ENCODE data around the gene COA5. TPM values are rescaled to one million over a fixed set of nuclear protein-coding genes. Genes with fewer than 3 reads are reported as not detected.

COA5 gene
- total RNA-seq, 1 experiment from 2014 or later, result 23.7 TPM

- POLR2A ChIA-PET (ENCODE audit: low non-redundant PET), result no interaction called here
- intact Hi-C loops (cut with micrococcal nuclease; ENCODE audit: unreplicated experiment), result no loop called here
- no peak overlapping the region for H3K27ac ChIP-seq (ENCODE audit: low read depth, low read length, poor library complexity, severe bottlenecking)
Observed at GRCh38 chr2:98637401-98638147, 29.3 kb upstream of the COA5 start.

GRCh38 chr2:98634406-98635092 is 26.2 kb upstream of the COA5 start:
- ChIA-PET CTCF (no interaction called here), POLR2A (ENCODE audit: low non-redundant PET) (interaction anchor here (0.6 kb wide), 1 partner anchor 99 kb away, joined by 3 read pairs; no protein-coding TSS in a partner anchor)
- Histone ChIP-seq H3K9me3 (ENCODE audit: low read depth, low read length, poor library complexity, severe bottlenecking) (no peaks in the 10 kb centered on the region), H3K36me3 (ENCODE audit: insufficient read depth, low read length, poor library complexity, severe bottlenecking) (no peaks in the 10 kb centered on the region), H3K4me1 (ENCODE audit: insufficient read depth, low read length, poor library complexity, severe bottlenecking) (no peaks in the 10 kb centered on the region), H3K4me3 (ENCODE audit: low read depth, low read length, poor library complexity, severe bottlenecking) (no peak overlapping the region), H3K27me3 (replicated peaks; ENCODE audit: insufficient read depth, low read depth, low read length, poor library complexity) (no peaks in the 10 kb centered on the region), H3K27ac (ENCODE audit: low read depth, low read length, poor library complexity, severe bottlenecking) (no peak overlapping the region)
- DNase-seq (ENCODE audit: low spot score), result peak; percentile 11
- intact Hi-C loops (cut with micrococcal nuclease; ENCODE audit: unreplicated experiment), result no loop called here
- BruUV-seq (replicated peaks), result no TSS peak
- TF ChIP-seq, protein P1, sequence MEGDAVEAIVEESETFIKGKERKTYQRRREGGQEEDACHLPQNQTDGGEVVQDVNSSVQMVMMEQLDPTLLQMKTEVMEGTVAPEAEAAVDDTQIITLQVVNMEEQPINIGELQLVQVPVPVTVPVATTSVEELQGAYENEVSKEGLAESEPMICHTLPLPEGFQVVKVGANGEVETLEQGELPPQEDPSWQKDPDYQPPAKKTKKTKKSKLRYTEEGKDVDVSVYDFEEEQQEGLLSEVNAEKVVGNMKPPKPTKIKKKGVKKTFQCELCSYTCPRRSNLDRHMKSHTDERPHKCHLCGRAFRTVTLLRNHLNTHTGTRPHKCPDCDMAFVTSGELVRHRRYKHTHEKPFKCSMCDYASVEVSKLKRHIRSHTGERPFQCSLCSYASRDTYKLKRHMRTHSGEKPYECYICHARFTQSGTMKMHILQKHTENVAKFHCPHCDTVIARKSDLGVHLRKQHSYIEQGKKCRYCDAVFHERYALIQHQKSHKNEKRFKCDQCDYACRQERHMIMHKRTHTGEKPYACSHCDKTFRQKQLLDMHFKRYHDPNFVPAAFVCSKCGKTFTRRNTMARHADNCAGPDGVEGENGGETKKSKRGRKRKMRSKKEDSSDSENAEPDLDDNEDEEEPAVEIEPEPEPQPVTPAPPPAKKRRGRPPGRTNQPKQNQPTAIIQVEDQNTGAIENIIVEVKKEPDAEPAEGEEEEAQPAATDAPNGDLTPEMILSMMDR (conservative IDR thresholded peaks at IDR 0.05; ENCODE audit: low read depth, low read length), result peak; percentile 52
- no peak for TF ChIP-seq EZH2 (IDR thresholded peaks at IDR 0.05; ENCODE audit: borderline replicate concordance, low read depth, low read length, poor library complexity, severe bottlenecking)

More at GRCh38 chr2:98637401-98638147, 29.3 kb upstream of the COA5 start:
- TF ChIP-seq EZH2 (IDR thresholded peaks at IDR 0.05; ENCODE audit: borderline replicate concordance, low read depth, low read length, poor library complexity, severe bottlenecking), result no peak
- TF ChIP-seq, protein P1 (conservative IDR thresholded peaks at IDR 0.05; ENCODE audit: low read depth, low read length), result no peak
- no TSS peak for BruUV-seq (replicated peaks)
- DNase-seq (ENCODE audit: low spot score), result no peak
- no peaks in the 10 kb centered on the region for H3K4me1 ChIP-seq (ENCODE audit: insufficient read depth, low read length, poor library complexity, severe bottlenecking)
- no peaks in the 10 kb centered on the region for H3K36me3 ChIP-seq (ENCODE audit: insufficient read depth, low read length, poor library complexity, severe bottlenecking)
- CTCF ChIA-PET, result no interaction called here
- H3K27me3 ChIP-seq (replicated peaks; ENCODE audit: insufficient read depth, low read depth, low read length, poor library complexity), result no peaks in the 10 kb centered on the region
- H3K9me3 ChIP-seq (ENCODE audit: low read depth, low read length, poor library complexity, severe bottlenecking), result no peaks in the 10 kb centered on the region
- H3K4me3 ChIP-seq (ENCODE audit: low read depth, low read length, poor library complexity, severe bottlenecking), result no peak overlapping the region

GRCh38 chr2:98632351-98632750 is 24.0 kb upstream of the COA5 start:
- CTCF ChIA-PET, result interaction anchor here (1.1 kb wide), 1 partner anchor 248 kb away, joined by 7 read pairs; no protein-coding TSS in a partner anchor
- no peak overlapping the region for H3K27ac ChIP-seq (ENCODE audit: low read depth, low read length, poor library complexity, severe bottlenecking)
- POLR2A ChIA-PET (ENCODE audit: low non-redundant PET), result interaction anchor here (0.6 kb wide), 1 partner anchor 624 kb away, joined by 14 read pairs; no protein-coding TSS in a partner anchor
- no peaks in the 10 kb centered on the region for H3K36me3 ChIP-seq (ENCODE audit: insufficient read depth, low read length, poor library complexity, severe bottlenecking)
- no peaks in the 10 kb centered on the region for H3K9me3 ChIP-seq (ENCODE audit: low read depth, low read length, poor library complexity, severe bottlenecking)
- intact Hi-C loops (cut with micrococcal nuclease; ENCODE audit: unreplicated experiment), result no loop called here
- no TSS peak for BruUV-seq (replicated peaks)
- H3K27me3 ChIP-seq (replicated peaks; ENCODE audit: insufficient read depth, low read depth, low read length, poor library complexity), result no peaks in the 10 kb centered on the region
- no peak for DNase-seq (ENCODE audit: low spot score)
- H3K4me1 ChIP-seq (ENCODE audit: insufficient read depth, low read length, poor library complexity, severe bottlenecking), result no peaks in the 10 kb centered on the region
- no peak for TF ChIP-seq EZH2 (IDR thresholded peaks at IDR 0.05; ENCODE audit: borderline replicate concordance, low read depth, low read length, poor library complexity, severe bottlenecking)
- TF ChIP-seq, protein P1 (conservative IDR thresholded peaks at IDR 0.05; ENCODE audit: low read depth, low read length), result no peak
- no peak overlapping the region for H3K4me3 ChIP-seq (ENCODE audit: low read depth, low read length, poor library complexity, severe bottlenecking)

Measured in A673 (cell line).